CD4-positive, alpha-beta T cell (primary cell): ENCODE data around the gene GOLGA8T. TPM values are rescaled to one million over a fixed set of nuclear protein-coding genes. Genes with fewer than 3 reads are reported as not detected.
"Not testable (repeated sequence)": the region's sequence is repeated elsewhere in the genome, so short reads cannot be mapped to it uniquely, and the experiment has no call there.

Source experiments
- ATAC-seq: fragments of 200-7000 bp; cut with Tn5 transposase; one replicate; pipeline ENCODE4 v1.10.0; 2022; ENCODE audit warnings: mild to moderate bottlenecking; ENCODE audit not compliant: poor library complexity
- CTCF ChIA-PET: fragments of 350-600 bp; sonication (Branson Sonifier 250); formaldehyde crosslinking; loops from one replicate; lab custom pipeline; 2021; ENCODE audit warnings: antibody characterized with exemption, inconsistent platforms; lab: Charles Lee
- POLR2A ChIA-PET: fragments of 350-600 bp; sonication (Branson Sonifier 250); formaldehyde crosslinking; loops from one replicate; lab custom pipeline; 2021; ENCODE audit warnings: antibody characterized with exemption, inconsistent platforms; lab: Charles Lee
- DNase-seq, 14 experiments: peaks; one replicate each; pipeline ENCODE4 v3.0.0-alpha.2; 2013 to 2020; ENCODE audit warnings: mixed read lengths in 2 of 14
- H3K27ac ChIP-seq, 2 donors: one replicate each; pipeline versions ENCODE4 v1.5.1 to v1.7.0; 2013; ENCODE audit warnings: low read length in 2 of 2, low read depth in 1 of 2, mild to moderate bottlenecking in 1 of 2
- H3K27me3 ChIP-seq, 2 experiments: 1 replicate in 1 of 2; 2 replicates in 1 of 2; pipeline versions ENCODE4 v1.6.1 to v1.7.0; 2013; ENCODE audit warnings: low read length in 2 of 2, control low read depth in 1 of 2, mild to moderate bottlenecking in 1 of 2, moderate library complexity in 1 of 2; ENCODE audit not compliant: insufficient read depth in 2 of 2, control insufficient read depth in 1 of 2
- H3K36me3 ChIP-seq: one replicate; pipeline ENCODE4 v1.6.1; 2013; ENCODE audit warnings: low read length, control low read depth; ENCODE audit not compliant: insufficient read depth
- H3K4me1 ChIP-seq: one replicate; pipeline ENCODE4 v1.6.1; 2013; ENCODE audit warnings: low read length, control low read depth; ENCODE audit not compliant: insufficient read depth
- H3K4me3 ChIP-seq: one replicate; pipeline ENCODE4 v1.5.1; 2013; ENCODE audit warnings: mild to moderate bottlenecking, low read length, moderate library complexity
- H3K9me3 ChIP-seq, 2 experiments: 1 replicate in 1 of 2; 2 replicates in 1 of 2; pipeline versions ENCODE4 v1.6.1 to v1.7.0; 2013; ENCODE audit warnings: low read length in 2 of 2, mild to moderate bottlenecking in 2 of 2, control low read depth in 1 of 2, moderate library complexity in 1 of 2; ENCODE audit not compliant: control insufficient read depth in 1 of 2, insufficient read depth in 1 of 2
- H3K27ac Mint-ChIP-seq: one replicate; pipeline ENCODE4 v1.8.0; 2020; ENCODE audit warnings: mixed read lengths
- H3K27me3 Mint-ChIP-seq: one replicate; pipeline ENCODE4 v1.8.0; 2021; ENCODE audit warnings: mixed read lengths
- H3K36me3 Mint-ChIP-seq: one replicate; pipeline ENCODE4 v1.8.0; 2021; ENCODE audit warnings: low read depth, mixed read lengths
- H3K4me1 Mint-ChIP-seq: one replicate; pipeline ENCODE4 v1.8.0; 2021; ENCODE audit warnings: low read depth, mixed read lengths
- H3K4me3 Mint-ChIP-seq: one replicate; pipeline ENCODE4 v1.8.0; 2020; ENCODE audit warnings: mild to moderate bottlenecking, mixed read lengths
- H3K9me3 Mint-ChIP-seq: one replicate; pipeline ENCODE4 v1.8.0; 2020; ENCODE audit warnings: mixed read lengths
- intact Hi-C, 2 experiments: fragments of 100-400 bp; cut with DNase I in 1 of 2; cut with micrococcal nuclease in 1 of 2; formaldehyde crosslinking; loops; one replicate each; pipeline versions ENCODE4 v1.15.1 to v1.9.0; 2023 to 2025; cut with DNase I, micrococcal nuclease
- total RNA-seq, 174 experiments: library from RNA in 2 of 174; stranded (reverse) in 2 of 174; gene quantifications; one replicate each; pipeline ENCODE4 v1.2.3 and lab custom pipeline; 2021 to 2026

GOLGA8T gene
- total RNA-seq, 2 experiments from 2014 or later = not detected

DNA sequence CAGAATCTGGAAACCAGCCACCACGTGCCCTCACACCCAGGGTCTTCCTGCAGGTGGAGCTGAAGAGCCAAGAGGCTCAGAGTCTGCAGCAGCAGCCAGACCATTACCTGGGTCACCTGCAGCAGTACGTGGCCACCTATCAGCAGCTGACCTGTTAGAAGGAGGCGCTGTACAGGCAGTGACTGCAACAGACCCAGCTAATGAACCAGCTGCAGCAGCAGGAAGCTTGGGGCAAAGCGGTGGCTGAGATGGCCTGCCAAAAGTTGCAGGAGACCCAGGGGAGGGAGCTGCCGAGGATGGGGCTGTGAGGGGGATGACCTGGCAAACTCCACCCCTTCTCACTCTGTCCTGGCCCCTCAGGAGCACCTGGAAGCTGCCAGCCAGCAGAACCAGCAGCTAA is 8.4 kb downstream of the GOLGA8T start:
- H3K9me3 Mint-ChIP-seq = not testable (repeated sequence)

DNA sequence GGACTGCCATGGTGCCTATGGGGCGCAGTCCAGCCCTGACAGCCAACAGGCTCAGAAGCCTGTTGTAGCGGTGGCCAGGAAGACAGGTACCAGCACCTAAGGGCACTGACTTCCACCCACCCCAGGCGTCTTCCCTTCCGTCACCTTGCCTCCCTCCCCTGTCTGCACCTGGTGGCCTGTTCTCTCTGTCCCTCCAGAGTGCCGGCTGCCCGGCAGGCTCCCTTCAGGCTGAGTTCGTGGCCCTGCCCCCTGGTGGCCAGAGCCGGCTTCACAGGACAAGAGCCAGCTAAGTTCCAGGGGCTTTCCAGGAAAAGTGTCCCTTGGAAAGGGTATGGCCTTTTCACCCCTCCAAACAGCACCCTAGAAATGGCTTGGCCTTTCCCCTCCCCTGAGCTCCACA is 15.0 kb downstream of the GOLGA8T start:
- H3K27me3 ChIP-seq, H3K4me3 Mint-ChIP-seq, CTCF ChIA-PET, H3K27me3 Mint-ChIP-seq, H3K27ac Mint-ChIP-seq, H3K4me1 Mint-ChIP-seq, H3K36me3 ChIP-seq, H3K4me1 ChIP-seq, H3K9me3 ChIP-seq, H3K4me3 ChIP-seq, H3K36me3 Mint-ChIP-seq, ATAC-seq, POLR2A ChIA-PET, DNase-seq, H3K27ac ChIP-seq, intact Hi-C loops, H3K9me3 Mint-ChIP-seq: not testable (repeated sequence)

More for the DNA sequence above, 8.4 kb downstream of the GOLGA8T start:
- intact Hi-C loops, H3K4me1 ChIP-seq, H3K36me3 ChIP-seq, H3K4me1 Mint-ChIP-seq, ATAC-seq, POLR2A ChIA-PET, H3K27me3 Mint-ChIP-seq, H3K27me3 ChIP-seq, H3K9me3 ChIP-seq, CTCF ChIA-PET, H3K27ac ChIP-seq, H3K4me3 Mint-ChIP-seq, H3K4me3 ChIP-seq, H3K27ac Mint-ChIP-seq, DNase-seq, H3K36me3 Mint-ChIP-seq: not testable (repeated sequence)

GRCh38 chr15:30162479-30163357 is 27.9 kb downstream of the GOLGA8T start:
- H3K9me3 ChIP-seq, H3K27ac ChIP-seq, H3K27me3 ChIP-seq, H3K9me3 Mint-ChIP-seq, DNase-seq, H3K27me3 Mint-ChIP-seq, CTCF ChIA-PET, POLR2A ChIA-PET, H3K36me3 ChIP-seq, H3K4me1 Mint-ChIP-seq, intact Hi-C loops, H3K27ac Mint-ChIP-seq, H3K4me1 ChIP-seq, ATAC-seq, H3K4me3 ChIP-seq, H3K4me3 Mint-ChIP-seq, H3K36me3 Mint-ChIP-seq: not testable (repeated sequence)

GRCh38 chr15:30163759-30164158 is 28.9 kb downstream of the GOLGA8T start:
- H3K4me1 ChIP-seq, H3K27me3 Mint-ChIP-seq, H3K36me3 ChIP-seq, intact Hi-C loops, H3K9me3 ChIP-seq, H3K4me1 Mint-ChIP-seq, CTCF ChIA-PET, ATAC-seq, POLR2A ChIA-PET, H3K27me3 ChIP-seq, H3K9me3 Mint-ChIP-seq, H3K4me3 ChIP-seq, H3K36me3 Mint-ChIP-seq, H3K27ac ChIP-seq, H3K4me3 Mint-ChIP-seq, DNase-seq, H3K27ac Mint-ChIP-seq: not testable (repeated sequence)

DNA sequence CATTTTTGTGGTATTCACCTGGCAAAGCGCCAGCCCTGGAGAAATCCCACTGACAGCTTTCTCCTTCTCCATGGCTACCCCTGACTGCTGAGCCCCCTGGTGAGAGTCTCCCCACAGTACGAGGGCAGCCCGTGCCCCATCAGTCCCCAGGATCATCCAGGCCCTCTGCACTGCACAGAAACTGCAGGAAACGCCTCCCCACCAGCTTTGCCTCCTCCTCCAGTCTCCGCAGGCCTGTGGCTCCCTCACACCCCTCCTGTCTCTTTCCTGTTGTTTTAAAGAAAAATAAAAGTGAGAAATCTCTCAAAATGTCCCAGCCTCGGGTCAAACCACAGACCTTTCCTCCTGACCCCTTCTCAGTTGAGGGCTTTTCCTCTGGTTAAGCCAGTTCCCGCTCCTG is 29.4 kb downstream of the GOLGA8T start:
- H3K4me1 ChIP-seq, CTCF ChIA-PET, intact Hi-C loops, POLR2A ChIA-PET, H3K4me3 ChIP-seq, H3K27me3 Mint-ChIP-seq, H3K9me3 Mint-ChIP-seq, H3K9me3 ChIP-seq, H3K36me3 Mint-ChIP-seq, H3K4me3 Mint-ChIP-seq, H3K36me3 ChIP-seq, H3K4me1 Mint-ChIP-seq, H3K27ac ChIP-seq, H3K27ac Mint-ChIP-seq, H3K27me3 ChIP-seq: not testable (repeated sequence)
- ATAC-seq (peak; percentile 39), DNase-seq (peak in 1 of 14 experiments; percentile 17)

GRCh38 chr15:30167403-30167802 is 32.6 kb downstream of the GOLGA8T start:
- CTCF ChIA-PET, H3K27me3 Mint-ChIP-seq, H3K27me3 ChIP-seq, H3K4me1 Mint-ChIP-seq, ATAC-seq, POLR2A ChIA-PET, H3K9me3 Mint-ChIP-seq, H3K9me3 ChIP-seq, H3K36me3 Mint-ChIP-seq, intact Hi-C loops, H3K27ac ChIP-seq, H3K27ac Mint-ChIP-seq, H3K4me3 ChIP-seq, H3K36me3 ChIP-seq, H3K4me1 ChIP-seq, DNase-seq, H3K4me3 Mint-ChIP-seq: not testable (repeated sequence)

DNA sequence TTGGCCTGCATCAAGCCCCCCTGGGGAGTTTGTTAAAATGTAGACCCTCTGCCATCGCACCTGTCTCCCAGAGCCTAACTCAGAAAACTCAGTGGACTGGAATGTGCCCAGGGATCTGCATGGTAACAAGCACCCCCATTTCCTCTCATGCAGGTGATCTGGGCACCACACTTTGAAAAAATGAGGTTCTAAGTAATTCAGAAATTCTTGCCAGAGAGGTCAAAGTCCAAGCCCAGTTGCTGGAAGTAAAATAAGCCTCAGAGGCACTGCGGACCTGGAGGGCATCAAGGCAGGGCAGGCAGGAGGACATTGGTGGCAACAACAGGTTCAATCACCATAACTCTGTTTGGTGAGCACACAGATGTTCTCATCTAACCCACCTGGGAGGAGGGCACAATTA is 33.0 kb downstream of the GOLGA8T start:
- H3K36me3 Mint-ChIP-seq, H3K9me3 ChIP-seq, H3K27me3 ChIP-seq, intact Hi-C loops, CTCF ChIA-PET, H3K9me3 Mint-ChIP-seq, H3K27ac ChIP-seq, H3K36me3 ChIP-seq, H3K4me1 ChIP-seq, H3K27me3 Mint-ChIP-seq, ATAC-seq, POLR2A ChIA-PET, H3K4me1 Mint-ChIP-seq, H3K4me3 Mint-ChIP-seq, H3K4me3 ChIP-seq, H3K27ac Mint-ChIP-seq, DNase-seq: not testable (repeated sequence)
